ENCODE data around the gene KIF1A. TPM values are rescaled to one million over a fixed set of nuclear protein-coding genes. Genes with fewer than 3 reads are reported as not detected.

The KIF1A gene
- total and polyA plus RNA-seq, 2 of the 13 experiments (the other 11 are each of a cell fraction or from before 2014, with no cell fraction given) = 0.01 TPM; not detected in 1

DNA sequence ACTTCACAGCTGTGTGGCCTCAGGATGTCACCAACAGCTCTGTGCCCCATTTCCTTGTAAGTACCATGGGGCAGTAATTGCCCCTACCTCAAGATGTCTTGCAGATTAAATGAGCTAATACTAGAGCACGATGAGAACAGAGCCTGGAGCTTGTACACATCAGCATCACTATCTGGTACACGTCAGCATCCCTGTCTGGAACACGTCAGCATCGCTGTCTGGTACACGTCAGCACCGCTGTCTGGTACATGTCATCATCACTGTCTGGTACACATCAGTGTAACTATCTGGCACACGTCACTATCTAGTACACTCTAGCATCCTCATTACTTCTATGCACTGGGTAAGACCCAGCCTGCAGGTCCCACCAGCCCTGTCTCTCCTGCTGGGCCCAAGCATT, 91.2 kb downstream of the KIF1A start:
- no peak for FAIRE-seq
- WGBS (ENCODE audit: low lambda C conversion rate) = 0% methylated on average over 6 of the region's 7 CpGs
- Histone ChIP-seq H3K4me1 (ENCODE audit: insufficient read depth, low read length) (no peaks in the 10 kb centered on the region), H3K79me2 (ENCODE audit: insufficient read depth, low read length) (no peaks in the 10 kb centered on the region), H3K4me2 (ENCODE audit: low read depth, low read length) (no peak overlapping the region), H2AFZ (ENCODE audit: low read length) (no peak overlapping the region), H3K9ac (ENCODE audit: insufficient read depth, low read depth, low read length) (no peak overlapping the region), H3K36me3 (replicated peaks in 1 of 2; ENCODE audit: control insufficient read depth in 1 of 2, insufficient read depth in 2 of 2, low read length in 2 of 2) (no peaks in the 10 kb centered on the region), H3K9me3 (ENCODE audit: low read length) (no peaks in the 10 kb centered on the region), H3K27ac (ENCODE audit: extremely low read length, insufficient read depth, low read length) (no peak overlapping the region), H3K27me3 (ENCODE audit: control insufficient read depth in 1 of 2, insufficient read depth in 2 of 2, low read length in 2 of 2) (peaks cover 52 to 93% of the 10 kb centered on the region in 2 experiments), H4K20me1 (ENCODE audit: insufficient read depth, low read length) (no peaks in the 10 kb centered on the region), H3K4me3 (replicated peaks in 1 of 3; ENCODE audit: insufficient read depth in 1 of 3, low read depth in 2 of 3, low read length in 3 of 3) (no peak overlapping the region)
- TF ChIP-seq, protein P1, sequence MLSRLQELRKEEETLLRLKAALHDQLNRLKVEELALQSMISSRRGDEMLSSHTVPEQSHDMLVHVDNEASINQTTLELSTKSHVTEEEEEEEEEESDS (CRISPR knock-in tag; IDR thresholded peaks at IDR 0.05; ENCODE audit: borderline replicate concordance) = no peak
- TF ChIP-seq CREB1 (IDR thresholded peaks at IDR 0.05) = peak; percentile 90
- no peak for TF ChIP-seq CREB1 (CRISPR knock-in tag; IDR thresholded peaks at IDR 0.05)
- no peak for TF ChIP-seq TBL1XR1 (IDR thresholded peaks at IDR 0.05; ENCODE audit: borderline replicate concordance, low read length, partially characterized antibody)
- ChIA-PET CTCF (ENCODE audit: low intra/inter-chr PET ratio, low total read pairs) (no interaction called here), POLR2A (no interaction called here)
- BruUV-seq (replicated peaks) = no TSS peak
- in situ Hi-C loops (cut with HindIII; ENCODE audit: extremely low pct_ligation_motif_present, low pct_unique_long_range_greater_than_20kb) = no loop called here
- intact Hi-C loops (cut with micrococcal nuclease; ENCODE audit: unreplicated experiment) = no loop called here
- no peak for DNase-seq (ENCODE audit: low spot score)
- no peak for ATAC-seq

DNA sequence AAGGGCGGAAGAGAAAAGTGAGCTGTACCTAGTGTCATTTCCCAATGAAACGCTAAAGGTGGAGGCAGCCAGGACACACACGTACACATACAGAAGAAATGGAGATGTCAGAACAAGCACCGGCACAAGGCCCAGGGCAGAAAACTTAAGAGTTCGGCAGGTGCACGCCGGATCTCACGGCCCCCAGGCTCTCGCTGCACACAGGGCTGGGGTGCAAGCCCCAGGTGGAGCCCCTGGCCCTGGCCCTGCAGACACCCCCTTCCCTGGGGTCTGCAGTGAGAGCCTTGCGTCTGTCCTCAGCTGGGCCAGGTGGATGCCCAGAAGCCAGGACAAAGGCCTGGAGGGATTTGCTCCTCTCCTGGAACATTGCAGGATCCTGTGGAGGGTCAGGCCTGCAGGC, 91.7 kb downstream of the KIF1A start:
- H3K27me3 ChIP-seq (ENCODE audit: control insufficient read depth in 1 of 2, insufficient read depth in 2 of 2, low read length in 2 of 2) = peaks cover 52 to 93% of the 10 kb centered on the region in 2 experiments

More for the DNA sequence above, 91.7 kb downstream of the KIF1A start:
- Histone ChIP-seq H3K4me2 (ENCODE audit: low read depth, low read length) (no peak overlapping the region), H3K4me3 (replicated peaks in 1 of 3; ENCODE audit: insufficient read depth in 1 of 3, low read depth in 2 of 3, low read length in 3 of 3) (no peak overlapping the region), H3K27ac (ENCODE audit: extremely low read length, insufficient read depth, low read length) (no peak overlapping the region), H4K20me1 (ENCODE audit: insufficient read depth, low read length) (no peaks in the 10 kb centered on the region), H3K9me3 (ENCODE audit: low read length) (no peaks in the 10 kb centered on the region), H3K79me2 (ENCODE audit: insufficient read depth, low read length) (no peaks in the 10 kb centered on the region), H3K36me3 (replicated peaks in 1 of 2; ENCODE audit: control insufficient read depth in 1 of 2, insufficient read depth in 2 of 2, low read length in 2 of 2) (no peaks in the 10 kb centered on the region), H2AFZ (ENCODE audit: low read length) (no peak overlapping the region), H3K9ac (ENCODE audit: insufficient read depth, low read depth, low read length) (no peak overlapping the region), H3K4me1 (ENCODE audit: insufficient read depth, low read length) (no peaks in the 10 kb centered on the region)
- BruUV-seq (replicated peaks) = no TSS peak
- TF ChIP-seq RXRA (CRISPR knock-in tag; IDR thresholded peaks at IDR 0.05) (no peak), HCFC1 (IDR thresholded peaks at IDR 0.05; ENCODE audit: low read depth, low read length) (no peak), ZNF549 (CRISPR knock-in tag; IDR thresholded peaks at IDR 0.05) (no peak), GTF3A (CRISPR knock-in tag; conservative IDR thresholded peaks at IDR 0.05) (no peak), KAT8 (CRISPR knock-in tag; IDR thresholded peaks at IDR 0.05) (no peak), MATR3 (CRISPR knock-in tag; IDR thresholded peaks at IDR 0.05) (no peak), NFE2 (CRISPR knock-in tag; IDR thresholded peaks at IDR 0.05) (no peak)
- TF ChIP-seq, protein P2, sequence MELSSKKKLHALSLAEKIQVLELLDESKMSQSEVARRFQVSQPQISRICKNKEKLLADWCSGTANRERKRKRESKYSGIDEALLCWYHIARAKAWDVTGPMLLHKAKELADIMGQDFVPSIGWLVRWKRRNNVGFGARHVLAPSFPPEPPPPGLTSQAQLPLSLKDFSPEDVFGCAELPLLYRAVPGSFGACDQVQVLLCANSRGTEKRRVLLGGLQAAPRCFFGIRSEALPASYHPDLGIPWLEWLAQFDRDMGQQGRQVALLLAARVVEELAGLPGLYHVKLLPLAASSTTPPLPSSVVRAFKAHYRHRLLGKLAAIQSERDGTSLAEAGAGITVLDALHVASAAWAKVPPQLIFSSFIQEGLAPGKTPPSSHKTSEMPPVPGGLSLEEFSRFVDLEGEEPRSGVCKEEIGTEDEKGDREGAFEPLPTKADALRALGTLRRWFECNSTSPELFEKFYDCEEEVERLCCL (CRISPR knock-in tag; IDR thresholded peaks at IDR 0.05; ENCODE audit: borderline replicate concordance) = no peak
- TF ChIP-seq, protein P3, sequence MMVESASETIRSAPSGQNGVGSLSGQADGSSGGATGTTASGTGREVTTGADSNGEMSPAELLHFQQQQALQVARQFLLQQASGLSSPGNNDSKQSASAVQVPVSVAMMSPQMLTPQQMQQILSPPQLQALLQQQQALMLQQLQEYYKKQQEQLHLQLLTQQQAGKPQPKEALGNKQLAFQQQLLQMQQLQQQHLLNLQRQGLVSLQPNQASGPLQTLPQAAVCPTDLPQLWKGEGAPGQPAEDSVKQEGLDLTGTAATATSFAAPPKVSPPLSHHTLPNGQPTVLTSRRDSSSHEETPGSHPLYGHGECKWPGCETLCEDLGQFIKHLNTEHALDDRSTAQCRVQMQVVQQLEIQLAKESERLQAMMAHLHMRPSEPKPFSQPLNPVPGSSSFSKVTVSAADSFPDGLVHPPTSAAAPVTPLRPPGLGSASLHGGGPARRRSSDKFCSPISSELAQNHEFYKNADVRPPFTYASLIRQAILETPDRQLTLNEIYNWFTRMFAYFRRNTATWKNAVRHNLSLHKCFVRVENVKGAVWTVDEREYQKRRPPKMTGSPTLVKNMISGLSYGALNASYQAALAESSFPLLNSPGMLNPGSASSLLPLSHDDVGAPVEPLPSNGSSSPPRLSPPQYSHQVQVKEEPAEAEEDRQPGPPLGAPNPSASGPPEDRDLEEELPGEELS (CRISPR knock-in tag; IDR thresholded peaks at IDR 0.05) = no peak
- DNase-seq (ENCODE audit: low spot score) = no peak
- FAIRE-seq = no peak
- intact Hi-C loops (cut with micrococcal nuclease; ENCODE audit: unreplicated experiment) (no loop called here), in situ Hi-C loops (cut with HindIII; ENCODE audit: extremely low pct_ligation_motif_present, low pct_unique_long_range_greater_than_20kb) (no loop called here)
- WGBS (ENCODE audit: low lambda C conversion rate) = 9% methylated on average over 9 of the region's 10 CpGs
- ChIA-PET CTCF (ENCODE audit: low intra/inter-chr PET ratio, low total read pairs) (no interaction called here), POLR2A (no interaction called here)
- no peak for ATAC-seq
